K562 (cell line): Measurements from ENCODE around the gene FLAD1. TPM values are rescaled to one million over a fixed set of nuclear protein-coding genes. Genes with fewer than 3 reads are reported as not detected.

Source experiments
- ATAC-seq: fragments of 200-7000 bp; cut with Tn5 transposase; 3 replicates; pipeline ENCODE4 v1.9.1; 2020; ENCODE audit warnings: moderate library complexity
- BruUV-seq: library from RNA; stranded (reverse); fragments of 400-500 nt; replicated peaks from 2 replicates; lab custom pipeline; 2021; lab: Mats Ljungman, UMichigan
- CTCF ChIA-PET: fragments of 300-600 bp; formaldehyde crosslinking; extraction: SDS; loops from one replicate; lab custom pipeline; 2021; ENCODE audit warnings: low intra/inter-chr PET ratio; lab: Yijun Ruan, JAX
- POLR2A ChIA-PET: fragments of 300-600, 350-650 bp; sonication (Branson Sonifier 250); formaldehyde crosslinking; extraction: SDS; loops from one replicate; lab custom pipeline; 2021; ENCODE audit warnings: antibody characterized with exemption, inconsistent platforms; lab: Yijun Ruan, JAX
- DNase-seq, 4 experiments: peaks; one replicate each; pipeline versions ENCODE4 v3.0.0 to v3.0.0-alpha.2; 2011 to 2018; ENCODE audit warnings: low spot score in 3 of 4, mixed read lengths in 3 of 4; ENCODE audit errors: extremely low read depth in 1 of 4
- FAIRE-seq: peaks from 2 replicates; lab custom pipeline; 2011; peaks lifted over from hg19 to GRCh38; lab: Jason Lieb, UNC
- H2AFZ ChIP-seq: 2 replicates; pipeline ENCODE4 v1.6.0; 2011; ENCODE audit warnings: low read depth, low read length, control low read depth, inconsistent platforms
- H3K27ac ChIP-seq: fragments of 200-600 bp; 3 replicates; pipeline ENCODE4 v1.8.0; 2011; ENCODE audit warnings: low read depth, mild to moderate bottlenecking, control low read depth, inconsistent platforms, low read length, moderate library complexity, mixed read lengths; ENCODE audit errors: extremely low read depth
- H3K27me3 ChIP-seq, 2 experiments: fragments of 300-600 bp in 1 of 2; 2 replicates in 1 of 2; 3 replicates in 1 of 2; pipeline versions ENCODE4 v1.6.0 to v1.8.0; 2011; ENCODE audit warnings: inconsistent platforms in 2 of 2, low read length in 2 of 2, mild to moderate bottlenecking in 1 of 2, mixed read lengths in 1 of 2, moderate library complexity in 1 of 2; ENCODE audit not compliant: control insufficient read depth in 2 of 2, insufficient read depth in 2 of 2
- H3K36me3 ChIP-seq: fragments of 300-600 bp; 3 replicates; pipeline ENCODE4 v1.8.0; 2011; ENCODE audit warnings: mild to moderate bottlenecking, low read length, inconsistent platforms; ENCODE audit not compliant: control insufficient read depth, insufficient read depth
- H3K4me1 ChIP-seq, 2 experiments: fragments of 200-600 bp in 1 of 2; replicated peaks in 1 of 2; 2 replicates in 1 of 2; 3 replicates in 1 of 2; pipeline versions ENCODE4 v1.5.1 to v1.8.0; 2011; ENCODE audit warnings: inconsistent platforms in 2 of 2, low read length in 2 of 2, mild to moderate bottlenecking in 1 of 2, mixed read lengths in 1 of 2, moderate library complexity in 1 of 2; ENCODE audit not compliant: control insufficient read depth in 2 of 2, insufficient read depth in 2 of 2
- H3K4me2 ChIP-seq: 2 replicates; pipeline ENCODE4 v1.6.1; 2011; ENCODE audit warnings: low read length, control low read depth, inconsistent platforms, mixed read lengths; ENCODE audit not compliant: insufficient read depth
- H3K4me3 ChIP-seq: fragments of 200-600 bp; sonication (generic), shearing (Covaris generic); 2 replicates; pipeline ENCODE4 v1.5.1; 2016; ENCODE audit warnings: control low read depth, inconsistent platforms
- H3K79me2 ChIP-seq: fragments of 200-600 bp; 3 replicates; pipeline ENCODE4 v1.8.0; 2011; ENCODE audit warnings: low read length, inconsistent platforms; ENCODE audit not compliant: control insufficient read depth, insufficient read depth
- H3K9ac ChIP-seq, 2 experiments: 2 replicates each; pipeline versions ENCODE4 v1.6.0 to v1.6.1; 2011; ENCODE audit warnings: low read depth in 2 of 2, low read length in 2 of 2, control low read depth in 1 of 2, inconsistent platforms in 1 of 2, mild to moderate bottlenecking in 1 of 2, mixed read lengths in 1 of 2; ENCODE audit not compliant: insufficient read depth in 1 of 2
- H3K9me1 ChIP-seq: one replicate; pipeline ENCODE4 v1.6.0; 2011; ENCODE audit warnings: inconsistent platforms, mild to moderate bottlenecking, low read length, moderate library complexity; ENCODE audit not compliant: control insufficient read depth, insufficient read depth
- H3K9me3 ChIP-seq: replicated peaks from 2 replicates; pipeline ENCODE4 v1.5.1; 2011; ENCODE audit warnings: low read depth, low read length, inconsistent platforms; ENCODE audit not compliant: control insufficient read depth, insufficient read depth
- H4K20me1 ChIP-seq: replicated peaks from 2 replicates; pipeline ENCODE4 v1.6.1; 2011; ENCODE audit warnings: low read length, inconsistent platforms, mixed read lengths; ENCODE audit not compliant: control insufficient read depth, insufficient read depth
- ESRRA ChIP-seq: fragments of 450-650 bp; IDR thresholded peaks from 2 replicates; pipeline ENCODE4 v1.6.1; 2014; ENCODE audit warnings: low read depth, mild to moderate bottlenecking, moderate library complexity, borderline replicate concordance
- RAD51 ChIP-seq: fragments of 450-650 bp; IDR thresholded peaks from 2 replicates; pipeline ENCODE4 v1.7.1; 2016; ENCODE audit warnings: low read depth, mild to moderate bottlenecking, borderline replicate concordance
- TFAP4 ChIP-seq: sonication (generic); formaldehyde crosslinking; IDR thresholded peaks from 2 replicates; pipeline ENCODE4 v1.8.0; 2022; ENCODE audit warnings: missing genetic modification reagents, mild to moderate bottlenecking, moderate library complexity, borderline replicate concordance
- ZNF263 ChIP-seq: sonication (generic); formaldehyde crosslinking; IDR thresholded peaks from 2 replicates; pipeline ENCODE4 v1.8.0; 2022; ENCODE audit warnings: mild to moderate bottlenecking, missing genetic modification reagents, borderline replicate concordance
- WGBS: fragments of 100-300 bp; shearing (Covaris generic); methylation state at CpG from one replicate; pipeline ENCODE4 v1.1.6; 2016; ENCODE audit warnings: low coverage, mixed read lengths; ENCODE audit not compliant: insufficient coverage; ENCODE audit errors: missing lambda C conversion rate; 5-methylcytosine and 5-hydroxymethylcytosine counted together
- in situ Hi-C: fragments of 300-500 bp; cut with MboI; formaldehyde crosslinking; loops from 4 replicates; pipeline ENCODE4 v1.15.0; 2018; ENCODE audit warnings: inconsistent platforms, mixed read lengths
- intact Hi-C: fragments of 100-400 bp; cut with micrococcal nuclease; formaldehyde crosslinking; loops from 2 replicates; pipeline ENCODE4 v1.14.2; 2022
- polyA plus RNA-seq, 8 experiments: library from polyadenylated mRNA; depleted of rRNA in 4 of 8; stranded (reverse) in 5 of 8; unstranded in 3 of 8; fragments of >200 nt; fragmentation: Nextera tagmentation in 2 of 8; fragmentation: Illumina TruSeq in 1 of 8; extraction: Ambion mirVana in 2 of 8; extraction: Trizol in 1 of 8; gene quantifications; 2 replicates each; pipeline versions ENCODE4 v1.2.1 to v1.2.3, GENCODE V29; 2011 to 2014; ENCODE audit warnings: inconsistent platforms in 1 of 8, missing spikeins in 1 of 8
- total RNA-seq, 7 experiments: library from RNA; depleted of rRNA in 6 of 7; stranded (reverse); fragments of >200 nt in 6 of 7; fragmentation: Illumina TruSeq in 2 of 7; extraction: Trizol in 2 of 7; gene quantifications; 2 replicates each; pipeline versions ENCODE4 v1.2.1 to v1.2.3, GENCODE V29; 2011 to 2021; ENCODE audit warnings: low replicate concordance in 1 of 7

Gene FLAD1
- total and polyA plus RNA-seq, 9 of the 15 experiments (the other 6 are each of a cell fraction or from before 2014, with no cell fraction given): 24.9 to 85.8 (median 67.0) TPM

GRCh38 chr1:154952664-154953063, 30.5 kb upstream of the FLAD1 start:
- peak overlapping the region in 1 of 2 experiments; percentile 43; a peak in 1 of 4 replicates for H3K9ac ChIP-seq
- H3K27ac ChIP-seq: no peak overlapping the region
- H3K9me1 ChIP-seq: no peaks in the 10 kb centered on the region
- H3K9me3 ChIP-seq: no peaks in the 10 kb centered on the region
- no peak overlapping the region for H3K4me2 ChIP-seq
- H3K36me3 ChIP-seq: peaks cover under 1% of the 10 kb centered on the region; the same call in 2 of the 3 replicates
- TF ChIP-seq RAD51: no peak
- peak; percentile 60; the same call in 1 of the 2 replicates for TF ChIP-seq ESRRA
- TF ChIP-seq ZNF263 (CRISPR knock-in tag): peak; percentile 40; the same call in 1 of the 2 replicates
- TF ChIP-seq TFAP4 (CRISPR knock-in tag): peak; percentile 3; the same call in 1 of the 2 replicates
- no peaks in the 10 kb centered on the region for H4K20me1 ChIP-seq
- CTCF ChIA-PET: no interaction called here
- no peak overlapping the region for H2AFZ ChIP-seq
- H3K27me3 ChIP-seq: no peaks in the 10 kb centered on the region
- H3K4me1 ChIP-seq: peaks cover 31 to 41% of the 10 kb centered on the region in 2 experiments
- POLR2A ChIA-PET: interaction anchor here (0.6 to 1.8 kb wide), 5 partner anchors 9 to 283 kb away, joined by 3 to 7 read pairs (median 3); partner anchors contain the start of genes PYGO2 and SHC1
- no peak for FAIRE-seq
- BruUV-seq: no TSS peak
- no peak overlapping the region for H3K4me3 ChIP-seq
- intact Hi-C loops: no loop called here
- 45% methylated on average over 6 of the region's 6 CpGs for WGBS
- DNase-seq: no peak
- no peaks in the 10 kb centered on the region for H3K79me2 ChIP-seq
- in situ Hi-C loops: no loop called here
- ATAC-seq: no peak
